GM12878 (cell line): ENCODE results near the gene UCHL5. TPM values are rescaled to one million over a fixed set of nuclear protein-coding genes. Genes with fewer than 3 reads are reported as not detected.

Experiments
- ATAC-seq: fragments of 200-7000 bp; cut with Tn5 transposase; 3 replicates; pipeline ENCODE4 v1.9.1; 2020; ENCODE audit warnings: mild to moderate bottlenecking, moderate library complexity
- BruUV-seq: library from RNA; stranded (reverse); fragments of 400-500 nt; replicated peaks from 2 replicates; lab custom pipeline; 2021; lab: Mats Ljungman, UMichigan
- CTCF ChIA-PET: fragments of 300-600 bp; sonication (Branson Sonifier 250); formaldehyde crosslinking; extraction: SDS; loops from one replicate; lab custom pipeline; 2021; ENCODE audit warnings: inconsistent platforms; lab: Yijun Ruan, JAX
- POLR2A ChIA-PET: fragments of 350-600 bp; formaldehyde crosslinking; extraction: SDS; loops from one replicate; lab custom pipeline; 2021; ENCODE audit warnings: inconsistent platforms; lab: Charles Lee
- RAD21 ChIA-PET: fragments of 300-600 bp; sonication (Branson Sonifier 250); formaldehyde crosslinking; loops from one replicate; lab custom pipeline; 2023; ENCODE audit warnings: antibody characterized with exemption; ENCODE audit not compliant: unreplicated experiment; lab: Charles Lee
- SMC1A ChIA-PET: fragments of 300-600 bp; sonication (Branson Sonifier 250); formaldehyde crosslinking; loops from one replicate; lab custom pipeline; 2023; ENCODE audit not compliant: unreplicated experiment, uncharacterized antibody; lab: Charles Lee
- DNase-seq: peaks from one replicate; pipeline ENCODE4 v3.0.0-alpha.2; 2011; ENCODE audit warnings: low read depth, low spot score
- FAIRE-seq: peaks from 3 replicates; lab custom pipeline; 2011; peaks lifted over from hg19 to GRCh38; lab: Jason Lieb, UNC
- H2AFZ ChIP-seq: 2 replicates; pipeline ENCODE4 v1.6.0; 2011; ENCODE audit warnings: low read depth, low read length, control low read depth; ENCODE audit not compliant: control insufficient read depth
- H3K27ac ChIP-seq: 2 replicates; pipeline ENCODE4 v1.5.1; 2011; ENCODE audit warnings: control low read depth; ENCODE audit not compliant: control insufficient read depth, insufficient read depth
- H3K27me3 ChIP-seq, 2 experiments: replicated peaks in 1 of 2; 2 replicates each; pipeline versions ENCODE4 v1.6.0 to v1.6.1; 2011; ENCODE audit warnings: low read length in 1 of 2; ENCODE audit not compliant: control insufficient read depth in 2 of 2, insufficient read depth in 2 of 2
- H3K36me3 ChIP-seq, 2 experiments: 2 replicates each; pipeline ENCODE4 v1.5.1; 2011; ENCODE audit warnings: low read length in 1 of 2; ENCODE audit not compliant: control insufficient read depth in 2 of 2, insufficient read depth in 2 of 2
- H3K4me1 ChIP-seq: 2 replicates; pipeline ENCODE4 v1.6.1; 2011; ENCODE audit warnings: mild to moderate bottlenecking, low read length, moderate library complexity, mixed read lengths; ENCODE audit not compliant: control insufficient read depth, insufficient read depth
- H3K4me2 ChIP-seq: 2 replicates; pipeline ENCODE4 v1.6.0; 2011; ENCODE audit warnings: control low read depth; ENCODE audit not compliant: control insufficient read depth, insufficient read depth
- H3K4me3 ChIP-seq: fragments of 200-600 bp; sonication (generic); 2 replicates; pipeline ENCODE4 v1.5.1; 2016
- H3K79me2 ChIP-seq: 2 replicates; pipeline ENCODE4 v1.6.0; 2011; ENCODE audit warnings: low read length; ENCODE audit not compliant: control insufficient read depth, insufficient read depth
- H3K9ac ChIP-seq: 2 replicates; pipeline ENCODE4 v1.8.0; 2011; ENCODE audit warnings: low read length, control low read depth, mixed read lengths; ENCODE audit not compliant: control insufficient read depth, insufficient read depth
- H3K9me3 ChIP-seq: replicated peaks from 3 replicates; pipeline ENCODE4 v1.5.1; 2011; ENCODE audit warnings: mild to moderate bottlenecking, low read length; ENCODE audit not compliant: control insufficient read depth, insufficient read depth
- H4K20me1 ChIP-seq: 2 replicates; pipeline ENCODE4 v1.6.0; 2011; ENCODE audit not compliant: control insufficient read depth, insufficient read depth
- BCLAF1 ChIP-seq: fragments of 450-650 bp; IDR thresholded peaks from 2 replicates; pipeline ENCODE4 v1.6.1; 2017; ENCODE audit warnings: antibody characterized with exemption, mild to moderate bottlenecking, moderate library complexity
- CHD1 ChIP-seq: IDR thresholded peaks from 2 replicates; pipeline ENCODE4 v1.6.1; 2012; ENCODE audit warnings: low read depth, low read length, improper control_type of control experiment
- EED ChIP-seq: sonication (generic); IDR thresholded peaks from 2 replicates; pipeline ENCODE4 v1.6.1; 2016; ENCODE audit warnings: antibody characterized with exemption, low read depth
- ESRRA ChIP-seq: IDR thresholded peaks from 2 replicates; pipeline ENCODE4 v1.6.1; 2012; ENCODE audit warnings: mild to moderate bottlenecking, low read length, improper control_type of control experiment
- RCOR1 ChIP-seq: conservative IDR thresholded peaks from 2 replicates; pipeline ENCODE4 v1.6.1; 2012; ENCODE audit warnings: low read depth, low read length, improper control_type of control experiment
- RFX5 ChIP-seq: IDR thresholded peaks from 2 replicates; pipeline ENCODE4 v1.6.1; 2011; ENCODE audit warnings: low read depth, low read length, improper control_type of control experiment
- SMAD5 ChIP-seq: IDR thresholded peaks from 2 replicates; pipeline ENCODE4 v1.6.1; 2016; ENCODE audit warnings: antibody characterized with exemption, low read depth
- ZBTB11 ChIP-seq: fragments of 450-650 bp; formaldehyde crosslinking; IDR thresholded peaks from 2 replicates; pipeline ENCODE4 v1.5.0; 2022; ENCODE audit warnings: mild to moderate bottlenecking, missing genetic modification characterization
- ZNF592 ChIP-seq: fragments of 450-650 bp; IDR thresholded peaks from 2 replicates; pipeline ENCODE4 v1.6.1; 2017; ENCODE audit warnings: mild to moderate bottlenecking, moderate library complexity
- WGBS: methylation state at CpG from one replicate; pipeline ENCODE4 v1.1.6; 2016; ENCODE audit warnings: low lambda C conversion rate; ENCODE audit not compliant: insufficient replicate concordance, insufficient coverage; ENCODE audit errors: missing lambda C conversion rate; 5-methylcytosine and 5-hydroxymethylcytosine counted together
- in situ Hi-C: fragments of 300-500 bp; cut with MboI; formaldehyde crosslinking; loops from 9 replicates; pipeline ENCODE4 v1.14.3; 2018; ENCODE audit warnings: mixed read lengths
- intact Hi-C: fragments of 100-400 bp; cut with micrococcal nuclease; formaldehyde crosslinking; loops from one replicate; pipeline ENCODE4 v1.14.2; 2022; ENCODE audit not compliant: unreplicated experiment
- polyA plus RNA-seq, 11 experiments: library from polyadenylated mRNA; depleted of rRNA in 4 of 11; unstranded in 6 of 11; stranded (reverse) in 5 of 11; fragments of >200 nt; fragmentation: Nextera tagmentation in 4 of 11; fragmentation: Illumina TruSeq in 1 of 11; extraction: Ambion mirVana in 4 of 11; extraction: Trizol in 1 of 11; gene quantifications; 1 replicate in 1 of 11; 2 replicates in 10 of 11; pipeline versions ENCODE4 v1.2.1 to v1.2.3, GENCODE V29; 2011 to 2016; ENCODE audit warnings: inconsistent platforms in 2 of 11, missing spikeins in 2 of 11, low read depth in 1 of 11
- total RNA-seq, 4 experiments: library from RNA; depleted of rRNA in 3 of 4; stranded (reverse); fragments of >200 nt in 3 of 4; fragmentation: Illumina TruSeq in 1 of 4; extraction: Trizol in 1 of 4; gene quantifications; 2 replicates each; pipeline versions ENCODE4 v1.2.1 to v1.2.3, GENCODE V29; 2013 to 2021

Gene UCHL5
- total and polyA plus RNA-seq, 10 of the 15 experiments (the other 5 are each of a cell fraction or from before 2014, with no cell fraction given), result 30.1 to 179 (median 60.1) TPM

GRCh38 chr1:193036337-193037047 lies 22.7 kb downstream of the UCHL5 start:
- ChIA-PET RAD21 (no interaction called here), CTCF (interaction anchor here (1.4 kb wide), 1 partner anchor 233 kb away, joined by 3 read pairs; no protein-coding TSS in a partner anchor), POLR2A (no interaction called here), SMC1A (no interaction called here)
- Histone ChIP-seq H3K27ac (no peak overlapping the region), H2AFZ (no peak overlapping the region), H3K4me1 (no peaks in the 10 kb centered on the region), H4K20me1 (no peaks in the 10 kb centered on the region), H3K79me2 (peaks cover 27% of the 10 kb centered on the region), H3K4me2 (no peak overlapping the region), H3K36me3 (peaks cover 0 to 4% of the 10 kb centered on the region in 2 experiments; a peak in 1 of 4 replicates), H3K4me3 (no peak overlapping the region), H3K9me3 (no peaks in the 10 kb centered on the region; the same call in 2 of the 3 replicates)
- intact Hi-C loops, result no loop called here
- DNase-seq (no peak), ATAC-seq (no peak), FAIRE-seq (no peak)
- BruUV-seq, result no TSS peak
- in situ Hi-C loops, result no loop called here
- 100% methylated on average over 3 of the region's 3 CpGs for WGBS
- TF ChIP-seq SMAD5 (no peak), BCLAF1 (no peak), ESRRA (no peak), RFX5 (no peak), ZBTB11 (CRISPR knock-in tag) (no peak), CHD1 (no peak), RCOR1 (no peak), EED (no peak), ZNF592 (no peak)
- TF ChIP-seq, all 136 proteins: peak for 0
- Histone ChIP-seq H3K9ac (no peak overlapping the region), H3K27me3 (no peaks in the 10 kb centered on the region)
